ENCODE data around the gene NNMT.

- TF ChIP-seq CTCF (IDR thresholded peaks at IDR 0.05; ENCODE audit: low read length), result no peak
- TF ChIP-seq EZH2 (optimal IDR thresholded peaks at IDR 0.05; ENCODE audit: low read depth, low read length), result no peak
Observed at GRCh38 chr11:114282488-114282887, 13.7 kb upstream of the NNMT start.
